GM12875 (cell line): ENCODE data around the gene ITIH4.

ENCODE experiments used
- H3K4me3 ChIP-seq: one replicate; pipeline ENCODE4 v1.5.1; 2011; ENCODE audit warnings: low read depth, low read length, control low read depth
- CTCF ChIP-seq: IDR thresholded peaks from 2 replicates; pipeline ENCODE4 v1.5.1; 2011; ENCODE audit warnings: low read depth, mild to moderate bottlenecking, control low read depth, inconsistent platforms, low read length, moderate library complexity, borderline replicate concordance; ENCODE audit not compliant: insufficient read depth

The ITIH4 gene

GRCh38 chr3:52795298-52795900 lies 35.1 kb downstream of the ITIH4 start:
- TF ChIP-seq CTCF: no peak
- no peak overlapping the region for H3K4me3 ChIP-seq

GRCh38 chr3:52794612-52795099 lies 35.8 kb downstream of the ITIH4 start, which contains the start of gene ITIH3:
TSS of gene ITIH3 (plus strand) at chr3:52794796. CDS start at chr3:52794804, 8 bp downstream.
- H3K4me3 ChIP-seq: no peak within 1 kb of the TSS

GRCh38 chr3:52793702-52794611 lies 36.5 kb downstream of the ITIH4 start:
- no peak for TF ChIP-seq CTCF
- H3K4me3 ChIP-seq: no peak overlapping the region

More at GRCh38 chr3:52794612-52795099, 35.8 kb downstream of the ITIH4 start, which contains the start of gene ITIH3:
- TF ChIP-seq CTCF: no peak

- no peak for TF ChIP-seq CTCF
Observed at GRCh38 chr3:52792961-52793695, 37.3 kb downstream of the ITIH4 start.

GRCh38 chr3:52792413-52792812 lies 38.1 kb downstream of the ITIH4 start:
- H3K4me3 ChIP-seq: no peak overlapping the region
- TF ChIP-seq CTCF: no peak

More at GRCh38 chr3:52792961-52793695, 37.3 kb downstream of the ITIH4 start:
- H3K4me3 ChIP-seq: no peak overlapping the region

- TF ChIP-seq CTCF: no peak
Observed at GRCh38 chr3:52791928-52792327, 38.5 kb downstream of the ITIH4 start.

More at GRCh38 chr3:52791928-52792327, 38.5 kb downstream of the ITIH4 start:
- H3K4me3 ChIP-seq: no peak overlapping the region
